Urothelium cell line (cell line): ENCODE results near the gene IRAG1.

Source experiments
- DNase-seq: peaks from one replicate; pipeline ENCODE4 v3.0.0; 2011; ENCODE audit warnings: low spot score, mixed read lengths
- FAIRE-seq: peaks from 2 replicates; lab custom pipeline; 2011; peaks lifted over from hg19 to GRCh38; lab: Jason Lieb, UNC

Gene IRAG1

GRCh38 chr11:10650166-10650565 lies 43.4 kb downstream of the IRAG1 start:
- FAIRE-seq = no peak
- no peak for DNase-seq

DNA sequence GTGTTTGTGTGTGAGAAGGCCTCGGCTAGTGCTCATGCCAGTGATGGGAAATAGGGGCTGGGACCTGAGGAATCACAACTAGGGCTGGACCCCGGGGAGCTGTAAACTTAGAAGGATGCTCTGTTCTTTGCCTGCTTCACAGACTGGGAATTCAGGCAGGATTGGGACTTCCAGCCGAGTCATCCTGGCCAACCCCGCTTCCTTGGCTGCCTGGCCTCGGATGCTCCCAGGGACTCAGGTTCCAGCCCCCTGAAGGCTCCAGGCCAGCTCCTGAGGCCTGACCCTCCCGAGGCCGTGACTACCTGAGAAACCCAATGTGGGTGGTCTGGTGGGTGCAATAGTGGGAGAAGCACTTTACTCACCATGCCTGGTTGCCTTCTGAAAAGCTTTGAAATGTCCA lies 44.7 kb downstream of the IRAG1 start:
- DNase-seq (no peak), FAIRE-seq (no peak)

- FAIRE-seq (no peak), DNase-seq (no peak)
These were observed 46.7 kb downstream of the IRAG1 start for GRCh38 chr11:10646681-10647355.

DNA sequence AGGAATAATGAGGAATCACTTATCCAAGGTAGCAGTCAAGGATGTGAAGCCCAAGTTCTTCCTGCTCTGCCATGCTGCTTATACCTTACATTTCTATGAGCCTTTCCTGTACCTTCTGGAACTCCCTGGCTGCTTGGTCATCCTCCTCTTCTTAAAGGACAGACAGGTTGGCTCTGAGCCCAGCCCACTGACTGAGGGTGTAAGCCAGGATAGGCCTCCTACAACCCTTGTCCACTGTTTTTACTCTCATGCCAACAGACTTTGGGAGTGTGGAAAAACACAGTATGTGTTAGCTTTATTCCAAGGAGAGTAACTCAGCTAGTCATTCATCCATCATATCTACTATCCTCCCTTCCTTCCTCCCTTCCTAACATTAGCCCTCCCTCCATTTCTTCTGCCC lies 47.5 kb downstream of the IRAG1 start:
- FAIRE-seq = no peak

GRCh38 chr11:10645212-10645795 lies 48.3 kb downstream of the IRAG1 start:
- DNase-seq = no peak

More for the DNA sequence above, 47.5 kb downstream of the IRAG1 start:
- DNase-seq = no peak

More at GRCh38 chr11:10645212-10645795, 48.3 kb downstream of the IRAG1 start:
- FAIRE-seq = no peak
